ENCODE data around the gene UGT2B28. TPM values are rescaled to one million over a fixed set of nuclear protein-coding genes. Genes with fewer than 3 reads are reported as not detected.
"Not testable (repeated sequence)": the region's sequence is repeated elsewhere in the genome, so short reads cannot be mapped to it uniquely, and the experiment has no call there.

Gene UGT2B28
- total RNA-seq: not detected
- long read RNA-seq: 0 reads

GRCh38 chr4:69280081-69280480 lies at the start of gene UGT2B28:
UGT2B28 (plus strand) TSS chr4:69280475; CDS start chr4:69280501, 26 bp downstream.
- ATAC-seq; DNase-seq; intact Hi-C loops (cut with micrococcal nuclease): not testable (repeated sequence)

- DNase-seq (no peak), ATAC-seq (no peak)
- intact Hi-C loops (cut with micrococcal nuclease): no loop called here
Observed at GRCh38 chr4:69239092-69239491, 41.2 kb upstream of the UGT2B28 start.

DNA sequence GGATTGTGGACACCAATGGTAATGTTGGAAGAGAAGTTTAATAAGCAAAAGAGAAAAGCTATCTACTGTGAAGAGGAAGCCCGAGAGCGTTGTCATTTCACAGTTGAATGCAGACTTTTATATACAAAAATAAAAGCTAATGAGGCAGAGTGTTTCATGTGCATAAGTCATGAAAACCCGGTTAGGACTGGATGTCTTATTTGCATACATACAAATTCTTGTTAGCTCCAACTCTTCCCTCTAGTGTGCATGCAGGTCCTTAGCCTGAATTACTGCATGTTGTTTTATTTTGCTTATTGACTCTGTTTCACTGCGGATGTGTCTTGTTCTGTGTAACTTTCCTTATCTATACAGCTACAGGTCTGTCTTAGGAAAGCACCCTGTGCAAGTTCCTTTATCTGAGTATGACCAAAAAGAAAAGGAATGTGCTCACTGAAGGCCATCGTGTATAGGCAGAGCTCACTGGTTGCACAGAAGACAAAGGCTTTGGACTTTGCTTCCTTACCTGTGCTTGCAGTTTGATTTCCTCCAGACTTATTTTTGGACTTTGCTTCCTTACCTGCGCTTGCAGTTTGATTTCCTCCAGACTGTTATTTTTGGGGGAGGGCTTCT lies 40.6 kb upstream of the UGT2B28 start:
- intact Hi-C loops (cut with micrococcal nuclease): no loop called here
- no peak for ATAC-seq

GRCh38 chr4:69240787-69241186 lies 39.5 kb upstream of the UGT2B28 start:
- ATAC-seq; intact Hi-C loops (cut with micrococcal nuclease); DNase-seq: not testable (repeated sequence)

More for the DNA sequence above, 40.6 kb upstream of the UGT2B28 start:
- DNase-seq: no peak

GRCh38 chr4:69241746-69242145 lies 38.5 kb upstream of the UGT2B28 start:
- DNase-seq; intact Hi-C loops (cut with micrococcal nuclease); ATAC-seq: not testable (repeated sequence)

GRCh38 chr4:69242562-69243240 lies 37.6 kb upstream of the UGT2B28 start:
- intact Hi-C loops (cut with micrococcal nuclease); ATAC-seq; DNase-seq: not testable (repeated sequence)

DNA sequence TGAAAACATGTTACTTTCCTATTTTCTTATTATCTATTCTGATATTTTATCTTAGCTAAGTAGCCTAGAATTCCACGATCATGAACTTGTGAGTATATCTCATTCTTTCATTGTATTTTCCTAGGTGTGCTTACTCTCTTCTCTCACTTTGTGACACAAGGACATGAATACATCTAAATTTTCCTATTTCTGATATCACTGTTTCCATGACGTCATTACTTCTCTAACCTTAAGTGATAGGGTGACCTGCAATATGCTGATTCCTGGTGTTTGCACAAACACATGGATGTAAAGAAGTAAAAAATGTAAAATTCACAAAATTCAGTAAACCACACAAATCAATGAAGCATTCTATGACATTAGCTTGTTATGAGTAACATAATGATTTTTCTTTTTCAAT lies 29.4 kb upstream of the UGT2B28 start:
- intact Hi-C loops (cut with micrococcal nuclease); ATAC-seq; DNase-seq: not testable (repeated sequence)

DNA sequence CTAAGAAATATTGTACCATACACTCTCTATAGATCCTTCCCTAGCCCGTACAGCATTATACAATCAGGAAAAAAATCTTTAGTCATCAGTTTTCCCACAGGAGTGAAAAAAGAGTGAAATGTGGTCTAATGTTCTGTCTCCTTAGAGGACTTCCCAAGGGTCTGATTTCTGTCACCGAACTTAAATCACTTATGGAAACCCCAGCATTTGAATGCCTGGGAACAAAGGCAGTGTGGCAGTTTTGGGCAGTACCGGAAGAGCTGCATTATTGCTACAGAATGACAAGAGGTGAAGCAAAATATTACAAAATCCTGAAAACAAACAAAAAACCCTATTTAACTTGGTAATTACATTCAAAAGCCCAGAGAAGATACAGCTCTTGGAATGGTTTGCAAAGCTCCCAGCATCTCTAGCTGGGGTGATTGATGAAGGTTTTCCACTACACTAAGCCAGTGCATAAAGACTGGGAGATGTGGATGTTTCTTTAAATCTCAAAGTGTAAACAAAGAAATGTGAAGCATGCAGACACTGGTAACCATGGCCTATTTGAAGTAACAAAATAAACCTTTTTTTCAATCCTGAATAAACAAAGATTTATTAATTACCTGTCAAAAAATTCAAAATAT lies 27.0 kb upstream of the UGT2B28 start:
- intact Hi-C loops (cut with micrococcal nuclease); DNase-seq; ATAC-seq: not testable (repeated sequence)

DNA sequence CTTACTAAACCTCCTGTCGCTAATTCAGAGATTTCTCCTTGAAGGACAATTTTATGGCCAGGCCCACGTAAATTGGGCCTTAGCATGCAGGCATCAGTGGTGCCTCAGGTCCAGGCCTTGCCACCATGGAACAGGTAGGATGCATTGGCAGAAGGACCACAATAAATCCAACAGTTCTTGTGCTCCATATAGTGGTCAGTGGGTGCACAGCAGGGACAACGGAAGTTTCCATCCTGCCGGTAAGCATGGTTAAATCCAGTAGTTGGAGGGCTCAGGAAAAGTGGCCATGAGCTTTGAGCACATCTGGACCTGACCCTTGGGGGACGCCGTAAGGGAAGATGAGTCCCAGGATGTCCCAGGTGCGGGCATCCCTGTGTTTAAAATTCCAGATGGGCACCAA lies 11.7 kb upstream of the UGT2B28 start:
- ATAC-seq; DNase-seq; intact Hi-C loops (cut with micrococcal nuclease): not testable (repeated sequence)

- DNase-seq; intact Hi-C loops (cut with micrococcal nuclease); ATAC-seq: not testable (repeated sequence)
Observed at GRCh38 chr4:69296356-69296755, 16.1 kb downstream of the UGT2B28 start.

DNA sequence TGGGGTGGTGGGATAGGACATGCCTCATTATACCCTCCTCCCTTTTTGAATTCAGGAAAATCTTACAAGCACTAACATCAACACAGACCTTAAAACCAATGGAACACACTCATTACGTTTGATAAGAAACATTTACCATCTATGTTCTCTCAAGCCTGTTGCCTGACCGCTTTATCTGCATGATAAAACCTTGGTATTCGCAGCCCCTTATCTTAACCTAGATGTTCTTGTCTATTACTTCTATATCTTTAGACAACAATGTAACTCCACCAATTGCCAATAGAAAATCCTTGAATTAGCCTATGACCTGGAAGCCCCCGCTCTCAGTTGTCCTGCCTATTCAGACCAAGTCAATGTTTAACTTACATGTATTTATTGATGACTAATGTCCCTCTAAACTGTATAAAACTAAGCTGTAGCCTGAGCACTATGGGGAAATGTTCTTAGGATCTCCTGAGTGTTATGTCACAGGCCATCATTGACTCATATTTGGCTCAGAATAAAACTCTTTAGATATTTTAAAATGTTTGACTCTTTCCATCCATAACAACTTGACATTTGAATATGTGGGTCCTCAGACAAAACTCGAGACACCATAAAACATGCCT lies 28.3 kb downstream of the UGT2B28 start:
- ATAC-seq; intact Hi-C loops (cut with micrococcal nuclease); DNase-seq: not testable (repeated sequence)

GRCh38 chr4:69309549-69310076 lies 29.3 kb downstream of the UGT2B28 start:
- intact Hi-C loops (cut with micrococcal nuclease); DNase-seq; ATAC-seq: not testable (repeated sequence)

DNA sequence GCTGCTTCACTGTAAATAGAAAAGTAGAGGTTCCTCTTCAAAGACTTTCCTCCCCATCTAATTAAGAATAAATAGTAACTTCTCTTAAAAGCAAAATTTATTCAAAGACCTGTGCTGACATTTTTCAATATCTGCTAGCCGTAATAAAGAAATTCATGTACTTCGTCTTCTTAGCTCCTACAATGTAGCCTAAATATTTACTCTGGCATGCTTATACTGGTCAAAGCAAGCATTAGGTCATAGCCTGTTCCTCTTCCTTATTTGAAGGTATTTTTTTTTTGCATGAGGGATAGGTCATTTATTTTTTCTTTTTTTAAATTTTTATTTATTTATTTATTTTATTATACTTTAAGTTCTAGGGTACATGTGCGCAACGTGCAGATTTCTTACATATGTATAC lies 30.0 kb downstream of the UGT2B28 start:
- intact Hi-C loops (cut with micrococcal nuclease); ATAC-seq; DNase-seq: not testable (repeated sequence)

GRCh38 chr4:69317669-69318298 lies 37.5 kb downstream of the UGT2B28 start:
- ATAC-seq; DNase-seq; intact Hi-C loops (cut with micrococcal nuclease): not testable (repeated sequence)

GRCh38 chr4:69321153-69321729 lies 41.0 kb downstream of the UGT2B28 start:
- no peak for DNase-seq
- intact Hi-C loops (cut with micrococcal nuclease): no loop called here
- no peak for ATAC-seq

DNA sequence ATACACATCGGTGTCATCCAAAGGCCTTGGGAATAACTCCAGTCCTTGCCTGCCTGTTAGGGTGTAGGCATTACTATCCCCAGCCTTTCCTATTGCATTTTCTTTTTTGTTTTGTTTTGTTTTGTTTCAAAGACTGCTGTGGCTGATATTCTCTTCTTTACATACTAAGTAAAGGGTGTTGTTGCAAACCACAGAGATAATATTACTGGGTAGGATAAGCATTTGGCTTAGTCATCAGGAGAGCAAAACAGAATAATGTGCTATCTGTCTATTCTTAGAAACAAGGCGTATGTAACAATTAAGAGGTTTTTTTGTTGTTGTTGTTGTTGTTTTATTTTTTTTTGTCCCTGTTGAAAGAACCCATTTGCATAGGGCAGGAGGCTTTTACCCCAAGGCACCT lies 41.8 kb downstream of the UGT2B28 start:
- intact Hi-C loops (cut with micrococcal nuclease): no loop called here
- DNase-seq: no peak
- ATAC-seq: no peak

- intact Hi-C loops (cut with micrococcal nuclease): no loop called here
- DNase-seq (no peak), ATAC-seq (no peak)
Observed at GRCh38 chr4:69323284-69323683, 43.0 kb downstream of the UGT2B28 start.

- intact Hi-C loops (cut with micrococcal nuclease): no loop called here
- ATAC-seq: no peak
- no peak for DNase-seq
Observed at GRCh38 chr4:69330345-69331047, 50.2 kb downstream of the UGT2B28 start.
